ENCODE data around the gene ERH. TPM values are rescaled to one million over a fixed set of nuclear protein-coding genes. Genes with fewer than 3 reads are reported as not detected.
A peak's percentile ranks its signal among the peaks of the same experiment; 100 is the strongest.

Gene ERH
- total and polyA plus RNA-seq, 7 donors = 65.6 to 168 (median 106) TPM

DNA sequence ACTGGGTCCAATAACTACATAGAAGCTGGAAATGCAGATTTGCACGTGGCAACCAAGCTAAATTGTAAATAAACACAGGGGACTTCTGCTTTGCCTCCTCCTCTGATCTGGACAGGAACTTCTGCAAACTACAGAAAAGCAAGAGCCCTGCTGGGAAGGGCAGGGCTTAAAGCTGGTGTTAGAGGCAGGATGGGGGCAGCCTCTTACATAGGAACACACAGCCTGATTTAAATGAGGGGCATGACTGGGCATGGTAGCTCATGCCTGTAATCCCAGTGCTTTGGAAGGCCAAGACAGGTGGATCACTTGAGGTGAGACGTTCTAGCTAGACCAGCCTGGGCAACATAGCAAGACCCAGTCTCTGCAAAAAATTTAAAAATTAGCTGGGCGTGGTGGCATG, 46.7 kb downstream of the ERH start:
- Histone ChIP-seq H3K9me3 (no peaks in the 10 kb centered on the region), H3K27me3 (no peaks in the 10 kb centered on the region), H3K4me1 (peaks cover 0 to 24% (median 18%) of the 10 kb centered on the region in 4 donors), H3K36me3 (no peaks in the 10 kb centered on the region), H3K4me3 (no peak overlapping the region), H3K27ac (no peak overlapping the region)
- intact Hi-C loops (cut with DNase I) = no loop called here
- TF ChIP-seq, protein P1, sequence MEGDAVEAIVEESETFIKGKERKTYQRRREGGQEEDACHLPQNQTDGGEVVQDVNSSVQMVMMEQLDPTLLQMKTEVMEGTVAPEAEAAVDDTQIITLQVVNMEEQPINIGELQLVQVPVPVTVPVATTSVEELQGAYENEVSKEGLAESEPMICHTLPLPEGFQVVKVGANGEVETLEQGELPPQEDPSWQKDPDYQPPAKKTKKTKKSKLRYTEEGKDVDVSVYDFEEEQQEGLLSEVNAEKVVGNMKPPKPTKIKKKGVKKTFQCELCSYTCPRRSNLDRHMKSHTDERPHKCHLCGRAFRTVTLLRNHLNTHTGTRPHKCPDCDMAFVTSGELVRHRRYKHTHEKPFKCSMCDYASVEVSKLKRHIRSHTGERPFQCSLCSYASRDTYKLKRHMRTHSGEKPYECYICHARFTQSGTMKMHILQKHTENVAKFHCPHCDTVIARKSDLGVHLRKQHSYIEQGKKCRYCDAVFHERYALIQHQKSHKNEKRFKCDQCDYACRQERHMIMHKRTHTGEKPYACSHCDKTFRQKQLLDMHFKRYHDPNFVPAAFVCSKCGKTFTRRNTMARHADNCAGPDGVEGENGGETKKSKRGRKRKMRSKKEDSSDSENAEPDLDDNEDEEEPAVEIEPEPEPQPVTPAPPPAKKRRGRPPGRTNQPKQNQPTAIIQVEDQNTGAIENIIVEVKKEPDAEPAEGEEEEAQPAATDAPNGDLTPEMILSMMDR (IDR thresholded peaks at IDR 0.05) = no peak
- no peak for TF ChIP-seq POLR2AphosphoS5 (IDR thresholded peaks at IDR 0.05)
- TF ChIP-seq EP300 (IDR thresholded peaks at IDR 0.05) = no peak
- no peak for TF ChIP-seq POLR2A (IDR thresholded peaks at IDR 0.05)
- no peak for DNase-seq
- WGBS, 2 donors = 65 to 66% methylated on average over 3 of the region's 3 CpGs

DNA sequence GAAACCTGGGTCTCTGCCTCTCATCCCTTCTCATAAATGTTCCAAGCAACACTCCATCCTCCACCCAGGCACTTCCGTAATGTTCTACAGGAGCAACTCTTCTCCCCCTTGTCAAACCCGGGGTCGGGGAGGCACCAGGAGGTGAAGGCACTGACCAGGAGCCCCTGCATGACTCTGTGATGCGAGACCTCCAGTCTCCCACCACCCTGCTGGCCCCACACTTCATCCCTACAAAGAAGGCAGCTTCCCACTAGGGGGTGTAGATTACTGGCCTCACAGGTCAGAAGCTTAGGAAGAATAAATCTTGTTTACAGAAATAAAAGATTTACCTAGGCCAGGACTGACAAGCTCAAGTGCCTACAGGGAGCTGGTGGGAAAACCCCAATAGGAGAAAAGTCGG, 47.2 kb downstream of the ERH start:
- Histone ChIP-seq H3K27me3 (no peaks in the 10 kb centered on the region), H3K9me3 (no peaks in the 10 kb centered on the region), H3K4me1 (peaks cover 0 to 19% (median 13%) of the 10 kb centered on the region in 4 donors), H3K27ac (no peak overlapping the region), H3K36me3 (no peaks in the 10 kb centered on the region), H3K4me3 (no peak overlapping the region)
- intact Hi-C loops (cut with DNase I) = no loop called here
- no peak for TF ChIP-seq POLR2A (IDR thresholded peaks at IDR 0.05)
- TF ChIP-seq POLR2AphosphoS5 (IDR thresholded peaks at IDR 0.05) = no peak
- TF ChIP-seq, protein P1 (IDR thresholded peaks at IDR 0.05) = no peak
- TF ChIP-seq EP300 (IDR thresholded peaks at IDR 0.05) = no peak
- no peak for DNase-seq
- WGBS, 2 donors = 80 to 83% methylated on average over 5 of the region's 5 CpGs

DNA sequence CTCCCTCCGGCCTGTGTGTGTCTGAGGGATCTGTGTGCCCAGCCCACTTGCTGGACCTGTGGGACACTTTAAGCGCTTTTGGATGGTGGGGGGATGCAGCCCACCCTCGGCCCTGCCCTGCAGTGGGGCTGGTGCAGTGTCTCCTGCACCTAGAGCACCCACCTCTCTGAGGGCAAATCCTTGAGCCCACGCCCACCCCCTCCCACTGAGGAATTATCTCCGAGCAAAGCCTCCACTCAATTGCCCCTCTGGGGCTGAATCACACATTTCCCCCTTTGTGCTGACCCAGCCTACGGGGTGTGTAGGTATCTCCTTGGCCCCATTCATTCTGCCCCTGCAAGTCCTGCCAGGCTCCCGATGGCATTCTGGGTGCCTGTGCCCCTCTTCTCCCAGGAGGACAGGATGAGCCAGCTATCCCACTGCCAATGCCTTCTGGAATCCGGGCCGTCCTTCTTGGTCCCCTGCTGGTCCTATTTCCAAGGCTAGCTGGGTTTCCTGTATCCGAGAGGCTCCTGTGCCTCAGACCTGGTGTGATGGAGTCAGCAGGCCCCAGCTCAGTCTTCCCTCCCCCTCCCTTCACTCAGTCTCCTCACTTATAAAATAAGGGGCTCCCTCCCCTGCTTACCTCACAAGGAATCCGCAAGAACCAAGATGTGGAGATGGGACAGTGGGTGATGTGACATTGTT, 48.9 kb downstream of the ERH start:
- Histone ChIP-seq H3K4me1 (peaks cover 0 to 2% (median 0%) of the 10 kb centered on the region in 4 donors), H3K9me3 (no peaks in the 10 kb centered on the region), H3K36me3 (no peaks in the 10 kb centered on the region), H3K4me3 (no peak overlapping the region), H3K27me3 (no peaks in the 10 kb centered on the region), H3K27ac (no peak overlapping the region)
- WGBS, 2 donors = 85 to 87% methylated on average over 11 of the region's 11 CpGs
- intact Hi-C loops (cut with DNase I) = loop anchor here (5.0 kb wide), 1 partner anchor 107 kb away; no protein-coding TSS in a partner anchor
- TF ChIP-seq POLR2A (IDR thresholded peaks at IDR 0.05) (no peak), EP300 (IDR thresholded peaks at IDR 0.05) (no peak), POLR2AphosphoS5 (IDR thresholded peaks at IDR 0.05) (no peak)
- TF ChIP-seq, protein P1 (IDR thresholded peaks at IDR 0.05) = no peak
- no peak for DNase-seq

DNA sequence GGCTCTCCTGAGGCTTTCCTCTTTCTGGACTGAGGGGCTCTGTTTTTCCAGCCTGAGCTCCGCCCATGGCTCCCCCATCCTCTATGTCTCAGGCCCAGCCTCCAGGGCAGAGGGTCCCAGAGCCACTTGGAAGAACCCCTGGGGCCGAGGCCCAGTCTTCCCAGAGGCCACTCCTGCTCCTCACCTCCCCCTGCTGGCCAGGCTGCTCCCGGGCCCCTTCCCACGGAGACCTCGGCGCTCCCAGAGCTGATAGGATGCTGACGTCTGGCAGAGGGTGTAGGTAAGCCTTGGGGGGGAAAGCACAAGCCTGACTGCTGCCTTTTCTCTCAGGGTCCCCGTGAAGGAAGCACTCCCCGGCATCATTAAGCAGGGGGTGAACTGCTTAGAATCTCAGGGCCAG, 51.4 kb downstream of the ERH start:
- no peak overlapping the region for H3K4me3 ChIP-seq
- intact Hi-C loops (cut with DNase I) = loop anchor here (5.0 kb wide), 1 partner anchor 104 kb away; no protein-coding TSS in a partner anchor
- peaks cover 0 to 12% (median 8%) of the 10 kb centered on the region in 4 donors for H3K4me1 ChIP-seq
- DNase-seq = no peak
- no peaks in the 10 kb centered on the region for H3K36me3 ChIP-seq
- TF ChIP-seq, protein P1 (IDR thresholded peaks at IDR 0.05) = peak in 3 of 4 experiments; percentile 26 to 43 (median 40)
- TF ChIP-seq POLR2A (IDR thresholded peaks at IDR 0.05) = no peak
- TF ChIP-seq EP300 (IDR thresholded peaks at IDR 0.05) = no peak
- TF ChIP-seq POLR2AphosphoS5 (IDR thresholded peaks at IDR 0.05) = no peak
- 19 to 38% methylated on average over 9 of the region's 9 CpGs for WGBS, 2 donors
- H3K9me3 ChIP-seq = no peaks in the 10 kb centered on the region
- H3K27me3 ChIP-seq = no peaks in the 10 kb centered on the region
- H3K27ac ChIP-seq = no peak overlapping the region
